Mammary epithelial cell (primary cell): ENCODE data around the gene OST4.

Experiments
- CTCF ChIP-seq, 2 donors: IDR thresholded peaks in 1 of 2; conservative IDR thresholded peaks in 1 of 2; 2 replicates each; pipeline ENCODE4 v1.5.1; 2011 to 2012; ENCODE audit warnings: inconsistent platforms in 2 of 2, low read length in 2 of 2, mild to moderate bottlenecking in 2 of 2, control low read depth in 1 of 2, low read depth in 1 of 2; ENCODE audit not compliant: insufficient read depth in 1 of 2; ENCODE audit errors: extremely low read depth in 1 of 2
- EZH2 ChIP-seq: IDR thresholded peaks from 2 replicates; pipeline ENCODE4 v1.6.1; 2012; ENCODE audit warnings: low read length, inconsistent platforms, borderline replicate concordance

- no peak for TF ChIP-seq EZH2
- no peak for TF ChIP-seq CTCF (conservative IDR thresholded peaks at IDR 0.05 in 1 of 2, IDR thresholded peaks at IDR 0.05 in 1 of 2; ENCODE audit: extremely low read depth in 1 of 2, insufficient read depth in 1 of 2, low read depth in 1 of 2, low read length in 2 of 2)
Measured at GRCh38 chr2:27115519-27115918, 44.1 kb upstream of the OST4 start.
